ENCODE data around the gene EMC1. TPM values are rescaled to one million over a fixed set of nuclear protein-coding genes. Genes with fewer than 3 reads are reported as not detected.
"Not testable (repeated sequence)": the region's sequence is repeated elsewhere in the genome, so short reads cannot be mapped to it uniquely, and the experiment has no call there.

EMC1 gene
- polyA plus RNA-seq, 1 donor from 2014 or later = 75.3 TPM

- Histone ChIP-seq H3K9me2 (ENCODE audit: insufficient read depth, low read length) (no peaks in the 10 kb centered on the region), H3K9ac (ENCODE audit: low read length) (no peak overlapping the region), H3K9me3 (ENCODE audit: low read length) (no peaks in the 10 kb centered on the region), H3F3A (ENCODE audit: insufficient read depth, low read length, poor library complexity, severe bottlenecking) (no peaks in the 10 kb centered on the region), H3K27ac (ENCODE audit: low read length) (no peak overlapping the region), H4K20me1 (ENCODE audit: insufficient read depth) (no peaks in the 10 kb centered on the region), H3K79me2 (replicated peaks; ENCODE audit: insufficient read depth, low read length) (no peaks in the 10 kb centered on the region), H3K27me3 (ENCODE audit: insufficient read depth, low read depth, low read length) (no peaks in the 10 kb centered on the region), H3K36me3 (ENCODE audit: insufficient read depth, low read length) (no peaks in the 10 kb centered on the region), H3K4me3 (ENCODE audit: low read length) (no peak overlapping the region), H2AFZ (ENCODE audit: low read depth, low read length) (no peak overlapping the region), H3K4me2 (ENCODE audit: low read length) (no peak overlapping the region)
- TF ChIP-seq RAD21 (conservative IDR thresholded peaks at IDR 0.05) (no peak), EZH2 (IDR thresholded peaks at IDR 0.05; ENCODE audit: borderline replicate concordance, insufficient read depth, low read length, poor library complexity, severe bottlenecking) (no peak), TAF1 (IDR thresholded peaks at IDR 0.05; ENCODE audit: low read depth) (no peak), CTCF (IDR thresholded peaks at IDR 0.05; ENCODE audit: poor library complexity, severe bottlenecking) (no peak), POLR2AphosphoS5 (IDR thresholded peaks at IDR 0.05) (no peak), REST (IDR thresholded peaks at IDR 0.05; ENCODE audit: borderline replicate concordance) (no peak), EP300 (conservative IDR thresholded peaks at IDR 0.05; ENCODE audit: poor library complexity, severe bottlenecking) (no peak), SMC3 (conservative IDR thresholded peaks at IDR 0.05; ENCODE audit: poor library complexity) (no peak), MXI1 (conservative IDR thresholded peaks at IDR 0.05; ENCODE audit: poor library complexity, severe bottlenecking) (no peak)
Observed at GRCh38 chr1:19239876-19240275, 11.4 kb downstream of the EMC1 start.

GRCh38 chr1:19234224-19234623 is 17.1 kb downstream of the EMC1 start:
- Histone ChIP-seq H3K79me2 (replicated peaks; ENCODE audit: insufficient read depth, low read length) (no peaks in the 10 kb centered on the region), H4K20me1 (ENCODE audit: insufficient read depth) (no peaks in the 10 kb centered on the region), H3K9me3 (ENCODE audit: low read length) (no peaks in the 10 kb centered on the region), H3K36me3 (ENCODE audit: insufficient read depth, low read length) (no peaks in the 10 kb centered on the region), H3K4me2 (ENCODE audit: low read length) (no peak overlapping the region), H3K9ac (ENCODE audit: low read length) (no peak overlapping the region), H3F3A (ENCODE audit: insufficient read depth, low read length, poor library complexity, severe bottlenecking) (no peaks in the 10 kb centered on the region), H3K27me3 (ENCODE audit: insufficient read depth, low read depth, low read length) (no peaks in the 10 kb centered on the region), H3K27ac (ENCODE audit: low read length) (no peak overlapping the region), H3K9me2 (ENCODE audit: insufficient read depth, low read length) (no peaks in the 10 kb centered on the region), H2AFZ (ENCODE audit: low read depth, low read length) (no peak overlapping the region), H3K4me3 (ENCODE audit: low read length) (no peak overlapping the region)
- TF ChIP-seq TAF1 (IDR thresholded peaks at IDR 0.05; ENCODE audit: low read depth) (no peak), RAD21 (conservative IDR thresholded peaks at IDR 0.05) (no peak)

GRCh38 chr1:19232524-19232846 is 18.8 kb downstream of the EMC1 start:
- Histone ChIP-seq H4K20me1 (ENCODE audit: insufficient read depth) (no peaks in the 10 kb centered on the region), H3K79me2 (replicated peaks; ENCODE audit: insufficient read depth, low read length) (no peaks in the 10 kb centered on the region), H3K9ac (ENCODE audit: low read length) (no peak overlapping the region), H3K36me3 (ENCODE audit: insufficient read depth, low read length) (no peaks in the 10 kb centered on the region), H3K27me3 (ENCODE audit: insufficient read depth, low read depth, low read length) (no peaks in the 10 kb centered on the region), H3K27ac (ENCODE audit: low read length) (no peak overlapping the region), H3F3A (ENCODE audit: insufficient read depth, low read length, poor library complexity, severe bottlenecking) (no peaks in the 10 kb centered on the region), H3K9me2 (ENCODE audit: insufficient read depth, low read length) (no peaks in the 10 kb centered on the region), H3K4me3 (ENCODE audit: low read length) (no peak overlapping the region), H3K4me2 (ENCODE audit: low read length) (no peak overlapping the region), H2AFZ (ENCODE audit: low read depth, low read length) (no peak overlapping the region), H3K9me3 (ENCODE audit: low read length) (no peaks in the 10 kb centered on the region)
- no peak for TF ChIP-seq EZH2 (IDR thresholded peaks at IDR 0.05; ENCODE audit: borderline replicate concordance, insufficient read depth, low read length, poor library complexity, severe bottlenecking)

- not testable (repeated sequence) for H3K9ac ChIP-seq (ENCODE audit: low read length); H3K9me2 ChIP-seq (ENCODE audit: insufficient read depth, low read length); H3K27ac ChIP-seq (ENCODE audit: low read length); H3F3A ChIP-seq (ENCODE audit: insufficient read depth, low read length, poor library complexity, severe bottlenecking); H3K79me2 ChIP-seq (replicated peaks; ENCODE audit: insufficient read depth, low read length); H3K4me3 ChIP-seq (ENCODE audit: low read length); H3K9me3 ChIP-seq (ENCODE audit: low read length); H2AFZ ChIP-seq (ENCODE audit: low read depth, low read length); H4K20me1 ChIP-seq (ENCODE audit: insufficient read depth); H3K27me3 ChIP-seq (ENCODE audit: insufficient read depth, low read depth, low read length); H3K36me3 ChIP-seq (ENCODE audit: insufficient read depth, low read length); H3K4me2 ChIP-seq (ENCODE audit: low read length)
Observed at GRCh38 chr1:19231736-19232523, 19.4 kb downstream of the EMC1 start.

All from neural cell (in vitro differentiated cells).